SKM-1 treated with dmso at 0.1 percent for 144 hours (cell line): ENCODE data around the gene TNIP3.
A peak's percentile ranks its signal among the peaks of the same experiment; 100 is the strongest.
"Not testable (repeated sequence)": the region's sequence is repeated elsewhere in the genome, so short reads cannot be mapped to it uniquely, and the experiment has no call there.

ENCODE experiments used
- DNase-seq: peaks from one replicate; lab custom pipeline; 2025; ENCODE audit not compliant: unreplicated experiment; lab: John Stamatoyannopoulos, UW

TNIP3 gene, protein sequence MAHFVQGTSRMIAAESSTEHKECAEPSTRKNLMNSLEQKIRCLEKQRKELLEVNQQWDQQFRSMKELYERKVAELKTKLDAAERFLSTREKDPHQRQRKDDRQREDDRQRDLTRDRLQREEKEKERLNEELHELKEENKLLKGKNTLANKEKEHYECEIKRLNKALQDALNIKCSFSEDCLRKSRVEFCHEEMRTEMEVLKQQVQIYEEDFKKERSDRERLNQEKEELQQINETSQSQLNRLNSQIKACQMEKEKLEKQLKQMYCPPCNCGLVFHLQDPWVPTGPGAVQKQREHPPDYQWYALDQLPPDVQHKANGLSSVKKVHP

GRCh38 chr4:121164291-121164690 lies at the start of gene TNIP3:
TSS of gene TNIP3 (minus strand) at chr4:121164321. CDS start at chr4:121164125, 196 bp downstream.
- no peak for DNase-seq

- no peak for DNase-seq
Measured at GRCh38 chr4:121212806-121213205, 48.7 kb upstream of the TNIP3 start.

DNA sequence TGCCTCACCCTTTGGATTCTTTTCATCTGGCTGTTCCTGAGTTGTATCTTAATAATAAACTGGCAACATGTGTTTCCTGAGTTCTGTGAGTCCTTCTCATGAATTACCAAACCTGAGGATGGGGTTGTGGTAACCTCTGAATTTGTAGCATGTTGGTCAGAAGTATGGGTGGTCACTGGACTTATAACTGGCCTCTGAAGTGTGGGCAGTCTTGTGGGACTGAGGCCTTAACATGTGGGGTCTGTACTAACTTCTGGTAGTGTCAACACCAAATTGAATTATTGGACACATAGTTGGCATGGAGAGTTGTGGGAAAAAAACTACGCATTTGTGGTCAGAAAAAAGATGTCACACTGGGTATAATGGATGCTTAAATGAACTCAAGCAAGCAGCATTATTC lies 45.0 kb upstream of the TNIP3 start:
- no peak for DNase-seq

- no peak for DNase-seq
Measured at GRCh38 chr4:121208244-121209007, 44.3 kb upstream of the TNIP3 start.

- DNase-seq, result not testable (repeated sequence)
Measured at GRCh38 chr4:121205777-121206176, 41.7 kb upstream of the TNIP3 start.

DNA sequence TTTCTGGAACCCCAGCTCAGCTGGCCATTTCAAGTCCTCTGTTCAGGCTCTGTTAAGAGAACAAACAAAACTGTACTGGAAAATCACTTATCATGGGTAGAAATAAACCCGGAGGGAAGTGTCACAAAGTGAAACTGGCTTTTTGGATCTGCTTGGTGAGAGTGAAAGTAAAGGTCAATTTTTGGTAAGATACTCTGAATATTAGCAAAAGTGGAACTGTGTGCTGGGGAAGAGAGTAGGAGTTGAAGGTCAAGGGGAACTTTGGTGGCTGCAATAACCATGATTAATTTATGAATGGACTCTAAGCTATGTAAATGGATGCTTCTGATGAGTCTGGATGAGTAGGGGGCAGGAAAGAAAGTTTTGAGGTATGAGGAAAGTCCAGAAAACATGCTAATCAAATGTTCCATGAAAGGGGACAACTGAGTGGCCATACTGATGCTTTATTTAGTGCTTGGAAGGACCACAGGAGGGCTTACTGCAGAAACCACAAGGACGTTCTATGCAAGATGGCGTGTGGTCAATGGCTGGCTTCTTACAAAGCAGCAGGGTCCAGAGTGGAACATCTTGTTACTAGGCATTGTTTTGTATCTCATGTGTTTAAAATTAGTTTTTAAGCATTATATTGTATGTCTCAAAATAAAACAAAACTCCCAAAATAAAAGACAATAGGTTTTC lies 36.8 kb upstream of the TNIP3 start:
- no peak for DNase-seq

DNA sequence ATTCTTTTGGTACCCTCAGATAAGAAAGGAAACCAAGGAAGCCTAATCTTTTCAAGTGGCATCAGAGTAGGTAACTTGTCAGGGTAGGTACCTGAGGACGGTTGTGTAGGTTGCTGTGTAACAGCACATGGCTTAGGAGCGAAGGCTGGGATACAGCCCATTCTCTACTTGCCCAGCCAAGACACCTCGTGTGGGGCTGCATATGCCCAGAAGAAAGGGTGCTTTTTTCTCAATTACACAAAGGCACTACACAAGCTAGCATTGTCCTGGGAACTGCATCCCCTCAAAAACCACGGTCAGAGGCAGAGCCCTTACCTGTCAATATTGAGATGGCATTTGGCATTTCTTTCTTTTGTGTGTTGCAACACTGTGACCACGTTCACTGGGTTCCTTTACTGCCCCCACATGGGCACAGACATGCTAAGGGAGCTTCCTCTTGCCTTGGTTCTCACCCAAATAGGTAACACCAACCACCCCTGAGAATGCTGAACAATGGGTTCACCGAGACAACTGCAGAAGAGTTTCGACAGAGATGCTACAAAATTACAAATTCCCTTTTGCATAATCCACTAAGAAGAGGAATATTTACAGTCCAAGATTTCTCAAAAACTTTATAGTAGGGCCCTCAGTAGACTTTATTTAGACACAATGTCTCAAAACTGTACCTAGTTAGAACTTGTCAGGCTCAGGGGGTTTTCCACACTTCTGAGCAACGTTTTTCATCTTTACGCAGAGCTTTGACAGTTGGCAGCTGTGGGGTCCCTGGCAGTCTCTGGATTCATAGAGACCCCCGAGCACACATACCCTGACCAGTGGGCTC lies 35.8 kb upstream of the TNIP3 start:
- DNase-seq, result peak; percentile 23

- no peak for DNase-seq
Measured at GRCh38 chr4:121198251-121198650, 34.1 kb upstream of the TNIP3 start.

GRCh38 chr4:121195649-121196048 lies 31.5 kb upstream of the TNIP3 start:
- no peak for DNase-seq

- peak; percentile 58 for DNase-seq
Measured at GRCh38 chr4:121192480-121192879, 28.4 kb upstream of the TNIP3 start.

GRCh38 chr4:121192013-121192412 lies 27.9 kb upstream of the TNIP3 start:
- no peak for DNase-seq

GRCh38 chr4:121191361-121191760 lies 27.2 kb upstream of the TNIP3 start:
- DNase-seq, result no peak

GRCh38 chr4:121190389-121190788 lies 26.3 kb upstream of the TNIP3 start:
- no peak for DNase-seq

DNA sequence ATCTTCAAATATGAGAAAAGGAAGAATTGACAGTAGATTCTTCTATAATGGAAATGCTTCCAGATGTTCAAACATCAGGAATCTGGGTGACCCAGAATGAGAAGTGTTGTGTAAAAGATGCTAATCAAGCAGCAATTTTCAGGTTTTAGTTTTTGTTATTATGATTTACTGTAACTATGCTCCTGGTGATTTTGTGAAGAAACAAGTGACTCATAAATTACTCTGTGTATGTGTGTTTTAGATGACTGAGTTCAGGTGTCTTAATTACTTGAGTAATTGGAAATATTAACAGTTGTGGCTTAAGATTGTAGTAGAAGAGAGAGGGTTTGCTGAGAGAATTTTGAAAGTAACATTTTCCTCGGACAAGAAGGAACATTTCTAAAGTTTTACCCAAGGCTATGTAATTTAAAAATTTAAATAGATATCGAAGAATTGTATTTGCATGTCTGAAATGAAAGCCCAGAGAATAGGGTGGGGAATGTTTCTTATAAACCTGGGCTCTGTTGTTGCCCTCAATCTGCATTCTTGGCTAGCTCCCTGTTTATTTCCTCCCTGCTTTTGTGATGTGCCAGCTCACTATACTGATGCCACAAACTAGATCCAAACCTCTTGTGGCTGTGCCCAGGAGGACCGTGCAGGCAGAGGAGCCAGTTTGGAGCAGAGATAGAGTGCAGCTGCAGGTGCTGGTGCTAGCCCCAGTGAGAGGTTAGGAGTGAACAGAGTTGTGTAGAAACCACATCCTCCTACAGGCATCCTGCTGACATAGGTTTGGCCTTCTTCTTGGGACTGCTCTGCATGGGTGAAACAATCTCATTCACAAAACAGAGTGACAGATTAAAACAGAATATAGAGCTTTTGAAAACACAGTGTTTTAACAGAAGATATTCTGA lies 25.4 kb upstream of the TNIP3 start:
- no peak for DNase-seq

GRCh38 chr4:121187206-121187605 lies 23.1 kb upstream of the TNIP3 start:
- no peak for DNase-seq

DNA sequence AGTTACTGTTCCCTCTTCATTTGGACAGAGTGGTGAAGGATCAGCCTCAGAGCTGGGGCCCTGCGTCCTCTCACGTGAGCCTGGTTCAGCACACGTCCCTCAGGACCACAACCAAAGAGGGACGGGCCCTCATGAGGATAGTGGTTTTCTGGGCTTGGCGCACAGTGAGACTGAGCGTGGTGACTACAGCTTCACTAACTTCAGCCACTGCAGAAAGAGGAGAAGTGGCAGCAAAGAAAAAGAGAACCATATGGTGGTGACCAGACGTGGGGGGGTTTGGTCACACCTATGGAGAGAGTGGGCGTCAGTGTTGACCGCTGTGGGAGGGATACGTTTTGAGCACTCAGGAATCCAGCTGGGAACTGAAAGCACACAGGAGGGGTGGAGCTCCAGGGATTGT lies 21.8 kb upstream of the TNIP3 start:
- no peak for DNase-seq

GRCh38 chr4:121183989-121184388 lies 19.9 kb upstream of the TNIP3 start:
- DNase-seq, result no peak

- DNase-seq, result no peak
Measured at GRCh38 chr4:121183361-121183760, 19.2 kb upstream of the TNIP3 start.

GRCh38 chr4:121182296-121182695 lies 18.2 kb upstream of the TNIP3 start:
- no peak for DNase-seq

- DNase-seq, result no peak
Measured at GRCh38 chr4:121181493-121181892, 17.4 kb upstream of the TNIP3 start.
